Testis (tissue), 2 donors: ENCODE results near the gene IFT43.

ENCODE experiments used
- CTCF ChIP-seq, 3 experiments: fragments of 450-650 bp in 2 of 3; fragments of 200-600 bp in 1 of 3; sonication (generic) in 1 of 3; IDR thresholded peaks; one replicate each; pipeline ENCODE4 v1.5.1; 2016 to 2019; ENCODE audit warnings: antibody characterized with exemption in 3 of 3, mild to moderate bottlenecking in 2 of 3, moderate library complexity in 1 of 3
- POLR2A ChIP-seq: fragments of 450-650 bp; IDR thresholded peaks from one replicate; pipeline ENCODE4 v1.6.1; 2017; ENCODE audit warnings: antibody characterized with exemption, mild to moderate bottlenecking, moderate library complexity

GRCh38 chr14:76002383-76002782 lies 16.8 kb downstream of the IFT43 start:
- no peak for TF ChIP-seq POLR2A
- TF ChIP-seq CTCF (IDR thresholded peaks at IDR 0.05): no peak
